Nephron (organoid): ENCODE measurements around the gene ANTXRL.

ENCODE experiments used
- H3K27ac Mint-ChIP-seq, 3 experiments: 2 replicates each; pipeline ENCODE4 v1.8.0; 2020; ENCODE audit warnings: mixed read lengths in 3 of 3, mild to moderate bottlenecking in 2 of 3, moderate library complexity in 1 of 3
- H3K27me3 Mint-ChIP-seq: 2 replicates; pipeline ENCODE4 v1.8.0; 2021; ENCODE audit warnings: low read depth, mild to moderate bottlenecking, moderate library complexity, mixed read lengths
- H3K36me3 Mint-ChIP-seq: 2 replicates; pipeline ENCODE4 v1.8.0; 2020; ENCODE audit warnings: low read depth, mixed read lengths
- H3K4me1 Mint-ChIP-seq: 2 replicates; pipeline ENCODE4 v1.8.0; 2020; ENCODE audit warnings: mixed read lengths
- H3K4me3 Mint-ChIP-seq, 3 experiments: 2 replicates each; pipeline ENCODE4 v1.8.0; 2020; ENCODE audit warnings: mild to moderate bottlenecking in 3 of 3, mixed read lengths in 3 of 3, moderate library complexity in 2 of 3
- H3K9me3 Mint-ChIP-seq: 2 replicates; pipeline ENCODE4 v1.8.0; 2020; ENCODE audit warnings: mixed read lengths
- TF ChIP-seq, protein P1 (sequence below), 3 experiments: fragments of 200-600 bp; sonication (generic); IDR thresholded peaks; one replicate each; pipeline ENCODE4 v1.5.0; 2021; ENCODE audit warnings: antibody characterized with exemption in 3 of 3; ENCODE audit not compliant: unreplicated experiment in 3 of 3

The ANTXRL gene

DNA sequence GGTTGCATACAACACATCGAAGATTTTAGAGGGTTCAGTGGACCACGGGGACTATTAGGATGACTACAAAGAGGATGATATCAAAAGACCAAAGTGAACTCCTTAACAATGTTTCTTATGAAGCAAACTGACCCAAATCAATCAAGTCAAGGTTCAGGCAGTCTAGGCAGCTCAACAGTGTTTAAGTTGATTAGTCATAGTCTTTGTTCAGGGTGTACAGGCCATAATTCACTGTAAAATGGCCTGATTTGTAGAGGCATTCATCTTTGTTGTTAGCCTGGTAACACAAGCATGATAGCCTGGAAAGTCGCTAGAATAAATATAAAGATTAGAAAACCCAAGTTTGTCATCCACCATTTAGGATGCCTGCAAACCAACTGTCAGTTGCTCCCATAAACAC lies 32.6 kb downstream of the ANTXRL start:
- Mint-ChIP-seq H3K4me1 (peaks cover 10% of the 10 kb centered on the region), H3K27ac (no peak overlapping the region), H3K4me3 (no peak overlapping the region), H3K27me3 (peaks cover 11% of the 10 kb centered on the region), H3K36me3 (no peaks in the 10 kb centered on the region), H3K9me3 (no peaks in the 10 kb centered on the region)
- TF ChIP-seq, protein P1, sequence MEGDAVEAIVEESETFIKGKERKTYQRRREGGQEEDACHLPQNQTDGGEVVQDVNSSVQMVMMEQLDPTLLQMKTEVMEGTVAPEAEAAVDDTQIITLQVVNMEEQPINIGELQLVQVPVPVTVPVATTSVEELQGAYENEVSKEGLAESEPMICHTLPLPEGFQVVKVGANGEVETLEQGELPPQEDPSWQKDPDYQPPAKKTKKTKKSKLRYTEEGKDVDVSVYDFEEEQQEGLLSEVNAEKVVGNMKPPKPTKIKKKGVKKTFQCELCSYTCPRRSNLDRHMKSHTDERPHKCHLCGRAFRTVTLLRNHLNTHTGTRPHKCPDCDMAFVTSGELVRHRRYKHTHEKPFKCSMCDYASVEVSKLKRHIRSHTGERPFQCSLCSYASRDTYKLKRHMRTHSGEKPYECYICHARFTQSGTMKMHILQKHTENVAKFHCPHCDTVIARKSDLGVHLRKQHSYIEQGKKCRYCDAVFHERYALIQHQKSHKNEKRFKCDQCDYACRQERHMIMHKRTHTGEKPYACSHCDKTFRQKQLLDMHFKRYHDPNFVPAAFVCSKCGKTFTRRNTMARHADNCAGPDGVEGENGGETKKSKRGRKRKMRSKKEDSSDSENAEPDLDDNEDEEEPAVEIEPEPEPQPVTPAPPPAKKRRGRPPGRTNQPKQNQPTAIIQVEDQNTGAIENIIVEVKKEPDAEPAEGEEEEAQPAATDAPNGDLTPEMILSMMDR (IDR thresholded peaks at IDR 0.05; ENCODE audit: unreplicated experiment in 3 of 3) = no peak

DNA sequence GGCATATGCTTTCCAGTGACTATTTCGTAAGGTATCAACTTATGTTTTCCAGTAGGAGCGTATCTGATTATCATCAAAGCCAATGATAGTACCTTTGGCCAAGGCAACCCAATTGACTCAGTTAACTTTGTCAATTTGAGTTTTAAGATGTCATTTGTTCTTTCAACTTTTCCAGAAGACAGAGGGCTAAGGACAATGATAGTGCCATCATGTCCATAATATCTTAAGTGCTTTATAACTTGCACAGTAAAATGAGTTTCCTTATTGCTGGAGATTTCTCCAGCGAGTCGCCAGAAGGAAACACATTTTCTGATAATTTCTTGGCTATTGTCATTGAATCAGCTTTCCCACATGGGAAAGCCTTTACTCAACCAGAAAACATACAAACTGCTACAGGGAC lies 35.0 kb downstream of the ANTXRL start:
- H3K27ac Mint-ChIP-seq = no peak overlapping the region
- no peaks in the 10 kb centered on the region for H3K9me3 Mint-ChIP-seq
- peaks cover 6% of the 10 kb centered on the region for H3K27me3 Mint-ChIP-seq
- H3K4me3 Mint-ChIP-seq = no peak overlapping the region
- TF ChIP-seq, protein P1 (IDR thresholded peaks at IDR 0.05; ENCODE audit: unreplicated experiment in 3 of 3) = no peak
- peaks cover 21% of the 10 kb centered on the region for H3K4me1 Mint-ChIP-seq
- H3K36me3 Mint-ChIP-seq = no peaks in the 10 kb centered on the region

DNA sequence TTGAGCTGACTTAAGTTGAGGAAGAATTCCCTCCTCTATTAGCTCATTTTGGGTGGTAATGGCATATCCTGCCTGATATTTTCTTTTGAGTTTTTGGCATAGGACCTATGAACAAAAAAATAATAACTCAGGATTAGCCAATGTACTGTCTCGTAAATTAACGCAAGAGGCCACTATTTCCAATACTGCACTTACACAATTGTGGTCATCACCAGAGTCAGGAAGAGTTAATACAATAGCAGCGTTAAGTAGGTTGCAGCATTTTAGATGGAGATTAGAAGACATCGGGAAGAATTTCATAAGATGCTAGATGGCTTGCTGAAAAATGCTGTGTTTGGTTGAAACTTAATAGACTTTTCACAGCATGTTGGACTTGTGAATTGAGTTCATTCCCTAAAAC lies 36.4 kb downstream of the ANTXRL start:
- H3K9me3 Mint-ChIP-seq = no peaks in the 10 kb centered on the region
- H3K36me3 Mint-ChIP-seq = no peaks in the 10 kb centered on the region
- no peak overlapping the region for H3K4me3 Mint-ChIP-seq

DNA sequence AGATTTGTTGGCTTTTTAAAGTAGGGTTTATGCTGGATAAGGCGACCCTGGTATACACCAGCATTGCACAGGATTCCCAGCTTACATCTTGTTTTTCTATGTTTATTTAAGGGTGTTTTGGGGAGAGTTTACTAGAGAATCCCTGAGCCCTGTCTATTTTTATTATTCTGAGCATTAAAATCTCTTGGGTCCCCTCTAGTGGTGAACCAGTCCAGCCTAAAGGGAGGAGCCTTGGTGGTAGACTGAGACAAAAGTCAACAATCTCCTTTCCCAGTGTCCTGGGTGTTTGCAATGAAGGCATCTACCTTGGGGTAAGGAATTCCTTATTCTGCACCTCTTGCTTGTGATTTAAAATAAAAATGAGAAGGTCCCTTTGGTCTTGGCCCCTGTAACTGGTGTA lies 38.2 kb downstream of the ANTXRL start:
- H3K27ac Mint-ChIP-seq = peak overlapping the region in 1 of 3 experiments; percentile 48
- TF ChIP-seq, protein P1 (IDR thresholded peaks at IDR 0.05; ENCODE audit: unreplicated experiment in 3 of 3) = peak in 2 of 3 experiments; percentile 11 to 17

More for the DNA sequence above, 36.4 kb downstream of the ANTXRL start:
- TF ChIP-seq, protein P1 (IDR thresholded peaks at IDR 0.05; ENCODE audit: unreplicated experiment in 3 of 3) = no peak
- Mint-ChIP-seq H3K4me1 (peaks cover 27% of the 10 kb centered on the region), H3K27me3 (peaks cover 12% of the 10 kb centered on the region), H3K27ac (no peak overlapping the region)

DNA sequence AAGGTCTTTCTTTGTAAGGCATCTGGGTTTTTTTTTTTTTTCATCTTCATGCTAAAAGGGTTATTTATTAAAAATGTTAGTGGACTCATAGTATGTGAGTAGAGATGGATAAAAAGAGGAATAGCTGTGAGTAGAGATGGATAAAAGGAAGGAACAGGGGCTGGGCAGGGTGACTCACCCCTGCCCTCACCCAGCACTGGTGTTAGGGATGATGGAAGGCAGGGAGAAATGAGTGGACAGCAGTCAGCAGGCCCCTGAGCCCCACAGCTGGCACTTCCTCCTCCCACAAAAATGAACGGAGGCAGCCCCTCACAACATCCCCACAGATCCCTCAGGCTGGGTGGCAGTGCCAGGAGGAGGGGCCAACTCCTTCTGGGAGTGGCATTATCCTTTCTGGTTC lies 39.3 kb downstream of the ANTXRL start:
- no peak overlapping the region for H3K27ac Mint-ChIP-seq
- H3K9me3 Mint-ChIP-seq = no peaks in the 10 kb centered on the region
- peaks cover 22% of the 10 kb centered on the region for H3K4me1 Mint-ChIP-seq
- TF ChIP-seq, protein P1 (IDR thresholded peaks at IDR 0.05; ENCODE audit: unreplicated experiment in 3 of 3) = no peak
- peaks cover 20% of the 10 kb centered on the region for H3K27me3 Mint-ChIP-seq
- H3K4me3 Mint-ChIP-seq = no peak overlapping the region
- no peaks in the 10 kb centered on the region for H3K36me3 Mint-ChIP-seq

More for the DNA sequence above, 38.2 kb downstream of the ANTXRL start:
- H3K9me3 Mint-ChIP-seq = no peaks in the 10 kb centered on the region
- peaks cover 22% of the 10 kb centered on the region for H3K4me1 Mint-ChIP-seq
- H3K36me3 Mint-ChIP-seq = no peaks in the 10 kb centered on the region
- no peak overlapping the region for H3K4me3 Mint-ChIP-seq
- peaks cover 18% of the 10 kb centered on the region for H3K27me3 Mint-ChIP-seq

DNA sequence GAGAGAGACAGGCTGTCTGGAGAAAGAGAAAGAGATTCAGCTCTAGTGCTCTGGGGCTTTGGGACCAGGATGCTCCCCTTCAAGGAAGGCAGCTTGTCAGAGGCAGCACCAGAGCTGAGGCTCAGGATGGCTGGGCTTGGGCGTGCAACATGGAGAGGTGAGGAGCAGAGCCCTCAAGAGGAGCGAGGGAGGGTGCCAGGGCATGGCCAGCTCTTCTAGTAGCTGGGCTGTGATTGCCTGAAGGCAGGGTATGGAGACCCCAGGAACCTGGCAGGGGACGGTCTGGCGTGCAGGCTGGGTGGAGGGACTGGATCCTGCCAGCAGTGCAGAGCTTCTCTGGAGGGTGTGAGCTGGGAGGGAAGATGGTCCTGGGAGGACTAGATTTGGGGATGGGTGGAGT lies 40.2 kb downstream of the ANTXRL start:
- Mint-ChIP-seq H3K36me3 (no peaks in the 10 kb centered on the region), H3K9me3 (no peaks in the 10 kb centered on the region), H3K4me3 (no peak overlapping the region), H3K27ac (no peak overlapping the region), H3K4me1 (peaks cover 22% of the 10 kb centered on the region), H3K27me3 (peaks cover 27% of the 10 kb centered on the region)
- TF ChIP-seq, protein P1 (IDR thresholded peaks at IDR 0.05; ENCODE audit: unreplicated experiment in 3 of 3) = no peak
